Loucy (cell line): Measurements from ENCODE around the gene BDP1.

Experiments used
- H2AFZ ChIP-seq: fragments of 200-600 bp; sonication (generic); 2 replicates; pipeline ENCODE4 v1.6.0; 2016; ENCODE audit warnings: antibody characterized with exemption, mild to moderate bottlenecking, low read length, moderate library complexity
- H3F3A ChIP-seq: fragments of 200-600 bp; 2 replicates; pipeline ENCODE4 v1.6.0; 2016; ENCODE audit warnings: antibody characterized with exemption, low read depth, mild to moderate bottlenecking
- H3K27me3 ChIP-seq: fragments of 200-600 bp; sonication (generic); 2 replicates; pipeline ENCODE4 v1.6.1; 2014; ENCODE audit warnings: low read length, mild to moderate bottlenecking; ENCODE audit not compliant: insufficient read depth, poor library complexity, severe bottlenecking
- H3K36me3 ChIP-seq: fragments of 200-600 bp; sonication (generic); 2 replicates; pipeline ENCODE4 v1.6.1; 2016; ENCODE audit warnings: low read length; ENCODE audit not compliant: insufficient read depth
- H3K4me1 ChIP-seq: fragments of 200-600 bp; sonication (generic); 2 replicates; pipeline ENCODE4 v1.5.1; 2014; ENCODE audit warnings: low read length, mild to moderate bottlenecking; ENCODE audit not compliant: insufficient read depth, poor library complexity, severe bottlenecking
- H3K4me2 ChIP-seq: fragments of 200-600 bp; sonication (generic); 2 replicates; pipeline ENCODE4 v1.6.0; 2014; ENCODE audit warnings: antibody characterized with exemption, low read length, low read depth, mild to moderate bottlenecking; ENCODE audit not compliant: poor library complexity, severe bottlenecking
- H3K4me3 ChIP-seq: fragments of 200-600 bp; sonication (generic); 2 replicates; pipeline ENCODE4 v1.5.1; 2014; ENCODE audit warnings: low read length, mild to moderate bottlenecking, mixed read lengths; ENCODE audit not compliant: poor library complexity, severe bottlenecking
- H3K79me2 ChIP-seq: fragments of 200-600 bp; sonication (generic); 2 replicates; pipeline ENCODE4 v1.6.1; 2014; ENCODE audit warnings: low read length; ENCODE audit not compliant: insufficient read depth
- H3K9ac ChIP-seq: fragments of 200-600 bp; sonication (generic); 2 replicates; pipeline ENCODE4 v1.6.0; 2014; ENCODE audit warnings: mild to moderate bottlenecking, low read depth, low read length, moderate library complexity; ENCODE audit not compliant: poor library complexity, severe bottlenecking
- H3K9me2 ChIP-seq: fragments of 200-600 bp; sonication (generic); replicated peaks from 2 replicates; pipeline ENCODE4 v1.6.1; 2016; ENCODE audit warnings: low read depth, low read length, mixed read lengths
- H3K9me3 ChIP-seq: fragments of 200-600 bp; sonication (generic); 2 replicates; pipeline ENCODE4 v1.6.1; 2014; ENCODE audit warnings: mild to moderate bottlenecking, antibody characterized with exemption, low read length, low read depth; ENCODE audit not compliant: insufficient read depth
- H4K20me1 ChIP-seq: fragments of 200-600 bp; sonication (generic); 2 replicates; pipeline ENCODE4 v1.6.0; 2014; ENCODE audit warnings: antibody characterized with exemption, low read length, mild to moderate bottlenecking; ENCODE audit not compliant: insufficient read depth, poor library complexity, severe bottlenecking
- EZH2phosphoT487 ChIP-seq: fragments of 200-600 bp; IDR thresholded peaks from 2 replicates; pipeline ENCODE4 v1.6.1; 2018; ENCODE audit warnings: antibody characterized with exemption, mild to moderate bottlenecking, moderate library complexity, borderline replicate concordance
- TF ChIP-seq, protein P1 (sequence below): fragments of 200-600 bp; sonication (generic); conservative IDR thresholded peaks from 2 replicates; pipeline ENCODE4 v1.5.1; 2014; ENCODE audit warnings: mild to moderate bottlenecking, antibody characterized with exemption, low read length

Gene BDP1

DNA sequence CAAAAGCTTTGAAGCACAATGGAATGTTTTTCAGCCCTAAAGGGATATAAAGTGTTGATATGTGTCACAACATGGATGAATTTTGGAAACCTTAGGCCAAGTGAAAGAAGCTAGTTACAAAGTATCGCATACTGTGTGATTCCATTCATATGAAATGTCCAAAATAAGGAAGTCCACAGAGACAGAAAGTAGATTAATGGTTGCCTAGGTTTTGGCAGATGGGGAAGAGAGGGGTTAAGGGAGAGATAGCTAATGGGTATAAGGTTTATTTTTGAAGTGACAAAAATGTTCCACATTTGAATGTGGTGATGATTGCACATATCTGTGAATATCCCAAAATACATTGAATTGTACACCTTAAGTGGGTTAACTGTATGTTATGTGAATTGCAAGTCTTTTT lies 74.2 kb downstream of the BDP1 start:
- H4K20me1 ChIP-seq: no peaks in the 10 kb centered on the region
- H3K27me3 ChIP-seq: no peaks in the 10 kb centered on the region
- no peaks in the 10 kb centered on the region for H3K79me2 ChIP-seq
- no peaks in the 10 kb centered on the region for H3F3A ChIP-seq
- no peaks in the 10 kb centered on the region for H3K9me2 ChIP-seq
- no peak overlapping the region for H3K9ac ChIP-seq
- no peak overlapping the region for H3K4me2 ChIP-seq
- no peaks in the 10 kb centered on the region for H3K4me1 ChIP-seq
- H2AFZ ChIP-seq: no peak overlapping the region
- no peak overlapping the region for H3K4me3 ChIP-seq
- peaks cover 20% of the 10 kb centered on the region; the same call in 1 of the 2 replicates for H3K36me3 ChIP-seq
- TF ChIP-seq EZH2phosphoT487: no peak
- TF ChIP-seq, protein P1, sequence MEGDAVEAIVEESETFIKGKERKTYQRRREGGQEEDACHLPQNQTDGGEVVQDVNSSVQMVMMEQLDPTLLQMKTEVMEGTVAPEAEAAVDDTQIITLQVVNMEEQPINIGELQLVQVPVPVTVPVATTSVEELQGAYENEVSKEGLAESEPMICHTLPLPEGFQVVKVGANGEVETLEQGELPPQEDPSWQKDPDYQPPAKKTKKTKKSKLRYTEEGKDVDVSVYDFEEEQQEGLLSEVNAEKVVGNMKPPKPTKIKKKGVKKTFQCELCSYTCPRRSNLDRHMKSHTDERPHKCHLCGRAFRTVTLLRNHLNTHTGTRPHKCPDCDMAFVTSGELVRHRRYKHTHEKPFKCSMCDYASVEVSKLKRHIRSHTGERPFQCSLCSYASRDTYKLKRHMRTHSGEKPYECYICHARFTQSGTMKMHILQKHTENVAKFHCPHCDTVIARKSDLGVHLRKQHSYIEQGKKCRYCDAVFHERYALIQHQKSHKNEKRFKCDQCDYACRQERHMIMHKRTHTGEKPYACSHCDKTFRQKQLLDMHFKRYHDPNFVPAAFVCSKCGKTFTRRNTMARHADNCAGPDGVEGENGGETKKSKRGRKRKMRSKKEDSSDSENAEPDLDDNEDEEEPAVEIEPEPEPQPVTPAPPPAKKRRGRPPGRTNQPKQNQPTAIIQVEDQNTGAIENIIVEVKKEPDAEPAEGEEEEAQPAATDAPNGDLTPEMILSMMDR: no peak
- H3K9me3 ChIP-seq: no peaks in the 10 kb centered on the region

DNA sequence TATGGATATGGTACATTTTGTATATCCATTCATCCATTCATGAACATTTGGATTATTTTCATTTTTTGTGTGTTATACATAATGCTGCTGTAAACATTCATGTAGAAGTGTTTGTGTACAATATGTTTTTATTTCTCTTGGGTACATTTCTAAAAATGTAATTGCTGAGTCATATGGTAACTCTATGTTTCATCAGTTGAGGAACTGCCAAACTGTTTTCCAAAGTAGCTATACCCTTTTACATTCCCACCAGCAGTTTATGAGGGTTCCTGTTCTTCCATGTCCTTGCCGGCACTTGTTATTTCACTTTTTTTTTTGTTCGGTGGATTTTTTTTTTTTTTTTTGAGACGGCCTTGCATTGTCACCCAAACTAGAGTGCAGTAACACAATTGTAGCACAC lies 77.7 kb downstream of the BDP1 start:
- no peak overlapping the region for H3K9ac ChIP-seq
- no peaks in the 10 kb centered on the region for H3K9me2 ChIP-seq
- no peak overlapping the region for H3K4me3 ChIP-seq
- TF ChIP-seq, protein P1: no peak
- no peak for TF ChIP-seq EZH2phosphoT487
- H3K9me3 ChIP-seq: no peaks in the 10 kb centered on the region
- H3K4me1 ChIP-seq: peaks cover 6% of the 10 kb centered on the region
- H3K36me3 ChIP-seq: peaks cover 33% of the 10 kb centered on the region; the same call in 1 of the 2 replicates
- H3K4me2 ChIP-seq: no peak overlapping the region
- H4K20me1 ChIP-seq: no peaks in the 10 kb centered on the region
- H3F3A ChIP-seq: no peaks in the 10 kb centered on the region
- no peaks in the 10 kb centered on the region for H3K79me2 ChIP-seq
- H3K27me3 ChIP-seq: no peaks in the 10 kb centered on the region
- H2AFZ ChIP-seq: no peak overlapping the region

DNA sequence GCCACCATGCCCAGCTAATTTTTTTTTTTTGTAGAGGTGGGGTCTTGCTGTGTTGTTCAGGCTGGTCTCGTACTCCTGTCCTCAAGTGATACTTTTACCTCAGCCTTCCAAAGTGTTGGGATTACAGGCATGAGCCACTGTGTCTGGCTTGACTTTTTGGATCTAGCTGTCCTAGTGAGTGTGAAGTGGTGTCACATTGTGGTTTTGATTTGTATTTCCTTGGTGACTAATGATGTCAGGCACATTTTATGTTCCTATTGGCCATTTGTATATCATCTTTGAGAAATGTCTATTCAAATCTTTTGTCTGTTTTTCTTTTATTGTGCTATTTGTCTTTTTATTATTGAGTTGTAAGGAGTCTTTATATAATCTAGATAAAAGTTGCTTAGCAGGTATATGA lies 78.2 kb downstream of the BDP1 start:
- Histone ChIP-seq H3K4me2 (no peak overlapping the region), H3K9me2 (no peaks in the 10 kb centered on the region), H3K79me2 (no peaks in the 10 kb centered on the region), H4K20me1 (no peaks in the 10 kb centered on the region), H3F3A (no peaks in the 10 kb centered on the region), H3K9ac (no peak overlapping the region), H3K4me1 (peaks cover 6% of the 10 kb centered on the region), H3K4me3 (no peak overlapping the region), H3K9me3 (no peaks in the 10 kb centered on the region), H2AFZ (no peak overlapping the region), H3K36me3 (peaks cover 35% of the 10 kb centered on the region; the same call in 1 of the 2 replicates), H3K27me3 (no peaks in the 10 kb centered on the region)
- TF ChIP-seq EZH2phosphoT487: no peak
- TF ChIP-seq, protein P1: no peak
